Measurements from ENCODE around the gene WWTR1. TPM values are rescaled to one million over a fixed set of nuclear protein-coding genes. Genes with fewer than 3 reads are reported as not detected.

WWTR1 gene
- total RNA-seq, 3 donors from 2014 or later: 11.6 to 217 (median 20.7) TPM

DNA sequence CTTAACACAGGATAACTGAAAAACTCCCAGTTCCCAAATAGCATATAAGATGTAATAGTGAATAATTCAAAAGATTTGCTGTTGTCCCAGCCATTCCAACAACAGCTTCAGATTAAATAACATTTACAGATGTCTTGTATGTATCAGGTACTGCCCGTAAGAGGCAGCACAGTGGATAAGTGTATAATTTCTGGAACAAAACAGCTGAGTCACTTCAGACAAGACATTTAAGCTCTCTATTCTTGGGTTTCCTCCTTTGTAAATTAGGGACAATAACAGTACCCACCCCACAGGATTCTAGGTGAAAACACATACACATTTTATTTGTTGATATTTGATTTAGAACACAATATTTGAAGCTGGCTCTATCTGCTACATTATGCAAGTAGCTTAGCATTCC is 2.6 kb upstream of the WWTR1 start:
- Histone ChIP-seq H3K36me3 (ENCODE audit: low read depth) (no peaks in the 10 kb centered on the region), H3K4me3 (no peak overlapping the region), H3K4me1 (ENCODE audit: low read depth) (peaks cover 18% of the 10 kb centered on the region), H3K9me3 (no peaks in the 10 kb centered on the region)
- intact Hi-C loops (cut with DNase I, micrococcal nuclease): no loop called here
- DNase-seq (no peak), ATAC-seq (no peak)
- TF ChIP-seq, protein P1, sequence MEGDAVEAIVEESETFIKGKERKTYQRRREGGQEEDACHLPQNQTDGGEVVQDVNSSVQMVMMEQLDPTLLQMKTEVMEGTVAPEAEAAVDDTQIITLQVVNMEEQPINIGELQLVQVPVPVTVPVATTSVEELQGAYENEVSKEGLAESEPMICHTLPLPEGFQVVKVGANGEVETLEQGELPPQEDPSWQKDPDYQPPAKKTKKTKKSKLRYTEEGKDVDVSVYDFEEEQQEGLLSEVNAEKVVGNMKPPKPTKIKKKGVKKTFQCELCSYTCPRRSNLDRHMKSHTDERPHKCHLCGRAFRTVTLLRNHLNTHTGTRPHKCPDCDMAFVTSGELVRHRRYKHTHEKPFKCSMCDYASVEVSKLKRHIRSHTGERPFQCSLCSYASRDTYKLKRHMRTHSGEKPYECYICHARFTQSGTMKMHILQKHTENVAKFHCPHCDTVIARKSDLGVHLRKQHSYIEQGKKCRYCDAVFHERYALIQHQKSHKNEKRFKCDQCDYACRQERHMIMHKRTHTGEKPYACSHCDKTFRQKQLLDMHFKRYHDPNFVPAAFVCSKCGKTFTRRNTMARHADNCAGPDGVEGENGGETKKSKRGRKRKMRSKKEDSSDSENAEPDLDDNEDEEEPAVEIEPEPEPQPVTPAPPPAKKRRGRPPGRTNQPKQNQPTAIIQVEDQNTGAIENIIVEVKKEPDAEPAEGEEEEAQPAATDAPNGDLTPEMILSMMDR (IDR thresholded peaks at IDR 0.05): no peak

DNA sequence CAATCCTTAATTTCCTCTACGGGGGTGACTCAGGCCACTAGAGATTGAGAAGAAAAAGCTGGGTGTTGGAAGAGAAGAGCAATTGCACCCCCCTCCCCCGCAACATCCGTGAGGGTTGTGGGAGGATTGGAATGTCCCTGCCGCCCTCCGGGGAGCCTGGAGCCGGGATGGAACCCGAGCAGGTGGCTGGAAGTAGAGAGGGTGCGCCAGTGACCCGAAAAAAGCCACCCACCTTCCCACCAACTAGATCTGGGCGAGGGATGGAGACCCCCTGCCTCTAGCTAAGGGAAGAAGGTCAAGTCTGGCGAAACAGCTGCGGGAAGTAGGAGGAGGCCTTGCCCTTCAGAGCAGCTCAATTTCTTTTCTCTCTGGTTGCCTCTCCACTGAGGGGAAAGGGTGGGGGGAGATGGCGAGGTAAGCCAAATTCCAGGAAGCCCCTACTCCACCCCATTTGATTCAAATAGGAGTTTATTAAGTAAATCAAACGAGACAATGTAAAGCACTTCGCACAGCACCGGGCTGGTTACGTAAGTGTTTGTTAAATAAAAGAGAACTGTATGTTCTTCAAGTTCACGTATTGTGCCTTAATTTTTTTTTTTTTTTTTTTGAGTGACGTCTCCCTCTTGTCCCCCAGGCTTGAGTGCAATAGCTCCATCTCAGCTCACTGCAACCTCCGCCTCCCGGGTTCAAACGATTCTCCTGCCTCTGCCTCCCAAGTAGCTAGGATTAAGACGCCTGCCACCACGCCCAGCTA is 1.1 kb upstream of the WWTR1 start:
- Histone ChIP-seq H3K4me1 (ENCODE audit: low read depth) (peaks cover 18% of the 10 kb centered on the region), H3K4me3 (no peak overlapping the region), H3K9me3 (no peaks in the 10 kb centered on the region), H3K36me3 (ENCODE audit: low read depth) (no peaks in the 10 kb centered on the region)
- DNase-seq: peak in 2 of 3 donors; percentile 43 to 51
- ATAC-seq: peak; percentile 5
- intact Hi-C loops (cut with DNase I, micrococcal nuclease): loop anchor here (5.0 to 10.0 kb wide), 2 partner anchors 124 to 132 kb away; no protein-coding TSS in a partner anchor
- TF ChIP-seq, protein P1 (IDR thresholded peaks at IDR 0.05): no peak

DNA sequence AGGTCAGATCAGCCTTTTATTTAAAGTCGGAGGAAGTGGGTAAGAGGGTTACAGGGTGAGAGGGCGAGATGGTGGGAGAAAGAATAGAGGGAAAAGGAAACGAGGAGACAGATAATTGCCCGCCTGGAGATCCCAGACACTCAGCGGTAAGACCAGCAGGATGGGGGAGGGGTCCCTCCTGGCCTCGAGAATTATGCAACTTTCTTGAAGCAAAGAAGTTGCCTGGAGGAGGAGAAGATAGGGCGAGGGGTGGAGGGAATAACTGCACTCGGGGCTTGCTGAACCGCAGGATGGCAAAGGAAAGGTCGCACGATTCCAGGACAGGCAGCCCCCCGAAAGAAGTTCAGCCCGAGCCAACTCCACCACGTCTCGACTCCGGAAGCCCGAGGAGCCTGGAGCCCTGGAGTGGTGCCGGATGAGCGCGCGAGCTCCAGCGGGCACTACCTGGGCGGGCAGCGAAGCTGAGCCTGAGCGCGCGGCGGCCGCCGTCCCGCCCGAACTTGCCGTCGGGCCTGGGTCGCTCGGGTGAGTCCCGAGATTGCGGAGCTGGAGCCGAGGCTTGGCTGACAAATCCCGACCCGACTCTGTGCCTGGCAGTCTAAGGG is 402 bp downstream of the WWTR1 start:
- intact Hi-C loops (cut with DNase I, micrococcal nuclease): loop anchor here (5.0 to 10.0 kb wide), 2 partner anchors 123 to 130 kb away; no protein-coding TSS in a partner anchor
- DNase-seq (peak in 1 of 3 donors; percentile 40), ATAC-seq (peak; percentile 75)
- H3K4me1 ChIP-seq (ENCODE audit: low read depth): peaks cover 18% of the 10 kb centered on the region
- TF ChIP-seq, protein P1 (IDR thresholded peaks at IDR 0.05): no peak
- H3K4me3 ChIP-seq: peak overlapping the region; percentile 20
- H3K9me3 ChIP-seq: no peaks in the 10 kb centered on the region
- no peaks in the 10 kb centered on the region for H3K36me3 ChIP-seq (ENCODE audit: low read depth)

DNA sequence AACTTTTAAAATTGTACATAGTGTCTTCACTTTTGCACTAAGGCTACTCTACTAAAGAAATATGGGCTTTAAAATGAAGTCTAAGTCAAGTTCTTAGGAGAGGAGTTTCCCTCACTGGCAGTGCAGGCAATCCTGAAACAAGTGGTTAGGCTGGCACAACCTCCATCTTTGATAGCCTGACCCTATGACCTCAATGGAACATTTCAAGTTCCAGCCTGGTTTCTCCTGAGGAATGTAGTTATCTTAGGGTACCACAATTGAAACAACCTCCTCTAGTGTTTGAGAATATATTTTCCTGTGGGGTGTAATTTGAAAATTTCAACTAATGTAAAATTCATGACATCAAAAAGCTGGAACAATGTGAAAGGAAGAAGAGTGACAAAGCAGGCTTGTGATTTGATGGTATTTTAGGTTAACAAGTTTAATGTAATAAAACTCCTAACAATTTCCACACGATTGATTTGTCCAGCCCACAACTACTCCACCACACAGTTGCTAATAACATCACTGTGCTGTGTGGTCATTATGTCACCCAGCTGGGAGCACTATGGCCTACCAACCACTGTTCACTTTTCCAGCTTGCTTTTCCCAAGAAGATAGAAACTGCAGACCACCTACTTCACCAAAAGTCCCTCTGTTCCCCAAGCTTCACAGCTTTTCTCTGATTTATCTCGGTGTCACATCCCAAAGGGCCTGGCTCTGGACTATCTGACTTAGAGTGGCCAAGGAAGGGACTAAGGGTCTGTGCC is 1.8 kb downstream of the WWTR1 start:
- TF ChIP-seq, protein P1 (IDR thresholded peaks at IDR 0.05): no peak
- Histone ChIP-seq H3K36me3 (ENCODE audit: low read depth) (no peaks in the 10 kb centered on the region), H3K4me1 (ENCODE audit: low read depth) (peaks cover 18% of the 10 kb centered on the region), H3K9me3 (no peaks in the 10 kb centered on the region), H3K4me3 (no peak overlapping the region)
- intact Hi-C loops (cut with DNase I, micrococcal nuclease): loop anchor here (5.0 to 10.0 kb wide), 2 partner anchors 121 to 129 kb away; no protein-coding TSS in a partner anchor
- ATAC-seq: no peak
- no peak for DNase-seq

DNA sequence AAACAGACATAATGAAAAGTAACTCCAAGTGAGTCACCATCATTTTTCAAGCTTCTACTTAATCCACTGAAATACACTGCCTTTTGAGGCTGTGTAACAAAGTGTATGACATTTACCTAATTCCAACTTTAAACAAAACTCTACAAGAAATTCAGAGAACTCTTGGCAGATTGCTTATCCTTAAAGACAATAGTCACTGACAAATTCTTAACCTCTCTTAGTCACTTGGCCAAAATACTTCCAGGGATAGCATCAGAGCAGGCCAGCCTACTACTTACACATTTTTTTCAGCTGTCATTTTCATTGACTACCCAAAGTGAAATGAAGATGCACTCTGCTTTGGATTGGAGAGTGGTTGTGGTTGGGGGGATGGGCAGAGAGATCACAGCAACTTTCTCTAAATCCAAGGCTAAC is 3.6 kb downstream of the WWTR1 start:
- H3K4me3 ChIP-seq: no peak overlapping the region
- TF ChIP-seq, protein P1 (IDR thresholded peaks at IDR 0.05): no peak
- intact Hi-C loops (cut with DNase I, micrococcal nuclease): loop anchor here in 1 of 2 donors (10.0 kb wide), 1 partner anchor 119 kb away; no protein-coding TSS in a partner anchor

More for the DNA sequence above, 3.6 kb downstream of the WWTR1 start:
- H3K36me3 ChIP-seq (ENCODE audit: low read depth): no peaks in the 10 kb centered on the region
- DNase-seq (no peak), ATAC-seq (no peak)
- H3K4me1 ChIP-seq (ENCODE audit: low read depth): peaks cover 18% of the 10 kb centered on the region
- H3K9me3 ChIP-seq: no peaks in the 10 kb centered on the region

Data from mucosa of descending colon (tissue), 3 donors.